ENCODE results near the gene TNKS1BP1. TPM values are rescaled to one million over a fixed set of nuclear protein-coding genes. Genes with fewer than 3 reads are reported as not detected.

The TNKS1BP1 gene
- total and polyA plus RNA-seq, 9 of the 15 experiments (the other 6 are each of a cell fraction or from before 2014, with no cell fraction given): 1.1 to 47.2 (median 10.9) TPM

GRCh38 chr11:57345555-57346211 lies 20.9 kb upstream of the TNKS1BP1 start:
- no TSS peak for BruUV-seq (replicated peaks)
- H3K4me2 ChIP-seq (ENCODE audit: insufficient read depth, low read length): 0 out of 2 replicates have a peak overlapping the region, but pooled peaks have one; percentile 24
- ChIA-PET CTCF (ENCODE audit: low intra/inter-chr PET ratio) (interaction anchor here (0.6 to 1.8 kb wide), 7 partner anchors 112 to 714 kb away, joined by 3 to 7 read pairs (median 4); no protein-coding TSS in a partner anchor), POLR2A (interaction anchor here (0.5 to 0.7 kb wide), 6 partner anchors 18 to 387 kb away, joined by 3 to 4 read pairs (median 4); no protein-coding TSS in a partner anchor)
- intact Hi-C loops (cut with micrococcal nuclease) (loop anchor here (1.0 to 10.0 kb wide), 6 partner anchors 112 to 1167 kb away; no protein-coding TSS in a partner anchor), in situ Hi-C loops (cut with MboI) (loop anchor here (10.0 kb wide), 2 partner anchors 179 to 1169 kb away; no protein-coding TSS in a partner anchor)
- peak; percentile 82 for ATAC-seq
- 21% methylated on average over 9 of the region's 11 CpGs for WGBS (ENCODE audit: insufficient coverage, low coverage, missing lambda C conversion rate)
- no peaks in the 10 kb centered on the region for H3K36me3 ChIP-seq (ENCODE audit: control insufficient read depth, insufficient read depth, low read length)
- H3K4me1 ChIP-seq (replicated peaks in 1 of 2; ENCODE audit: control insufficient read depth in 2 of 2, insufficient read depth in 2 of 2, low read length in 2 of 2): peaks cover 6 to 16% of the 10 kb centered on the region in 2 experiments; a peak in 4 of 5 replicates
- H3K9me1 ChIP-seq (ENCODE audit: control insufficient read depth, insufficient read depth, low read length): no peaks in the 10 kb centered on the region
- DNase-seq (ENCODE audit: extremely low read depth in 1 of 4, low spot score in 3 of 4): peak; percentile 78 to 87 (median 84)
- H3K4me3 ChIP-seq: no peak overlapping the region
- H3K79me2 ChIP-seq (ENCODE audit: control insufficient read depth, insufficient read depth, low read length): no peaks in the 10 kb centered on the region
- H3K27me3 ChIP-seq (ENCODE audit: control insufficient read depth in 2 of 2, insufficient read depth in 2 of 2, low read length in 2 of 2): no peaks in the 10 kb centered on the region; a peak in 1 of 5 replicates
- FAIRE-seq: peak; percentile 96
- no peaks in the 10 kb centered on the region for H3K9me3 ChIP-seq (replicated peaks; ENCODE audit: control insufficient read depth, insufficient read depth, low read depth, low read length)
- no peaks in the 10 kb centered on the region for H4K20me1 ChIP-seq (replicated peaks; ENCODE audit: control insufficient read depth, insufficient read depth, low read length)
- H3K9ac ChIP-seq (ENCODE audit: insufficient read depth in 1 of 2, low read depth in 2 of 2, low read length in 2 of 2): peak overlapping the region in 1 of 2 experiments; percentile 26; a peak in 1 of 4 replicates
- peak overlapping the region; percentile 92 for H2AFZ ChIP-seq (ENCODE audit: low read depth, low read length)
- H3K27ac ChIP-seq (ENCODE audit: extremely low read depth, low read depth, low read length): no peak overlapping the region
- peak; percentile 69 for TF ChIP-seq ZFX (CRISPR knock-in tag; IDR thresholded peaks at IDR 0.05)
- peak; percentile 68 to 79 (median 70) for TF ChIP-seq CTCF (IDR thresholded peaks at IDR 0.05 in 2 of 3, conservative IDR thresholded peaks at IDR 0.05 in 1 of 3; ENCODE audit: insufficient read depth in 2 of 3, low read depth in 1 of 3, low read length in 3 of 3)
- peak; percentile 90 for TF ChIP-seq MYC (IDR thresholded peaks at IDR 0.05; ENCODE audit: low read depth, low read length)
- TF ChIP-seq MYC (CRISPR knock-in tag; IDR thresholded peaks at IDR 0.05; ENCODE audit: borderline replicate concordance, low read depth): no peak
- no peak for TF ChIP-seq RREB1 (CRISPR knock-in tag; IDR thresholded peaks at IDR 0.05)

Measured in K562 (cell line).